K562 (cell line): ENCODE results near the gene SDF4. TPM values are rescaled to one million over a fixed set of nuclear protein-coding genes. Genes with fewer than 3 reads are reported as not detected.
A peak's percentile ranks its signal among the peaks of the same experiment; 100 is the strongest.

Experiments used
- ATAC-seq: fragments of 200-7000 bp; cut with Tn5 transposase; 3 replicates; pipeline ENCODE4 v1.9.1; 2020; ENCODE audit warnings: moderate library complexity
- BruUV-seq: library from RNA; stranded (reverse); fragments of 400-500 nt; replicated peaks from 2 replicates; lab custom pipeline; 2021; lab: Mats Ljungman, UMichigan
- CTCF ChIA-PET: fragments of 300-600 bp; formaldehyde crosslinking; extraction: SDS; loops from one replicate; lab custom pipeline; 2021; ENCODE audit warnings: low intra/inter-chr PET ratio; lab: Yijun Ruan, JAX
- POLR2A ChIA-PET: fragments of 300-600, 350-650 bp; sonication (Branson Sonifier 250); formaldehyde crosslinking; extraction: SDS; loops from one replicate; lab custom pipeline; 2021; ENCODE audit warnings: antibody characterized with exemption, inconsistent platforms; lab: Yijun Ruan, JAX
- DNase-seq, 4 experiments: peaks; one replicate each; pipeline versions ENCODE4 v3.0.0 to v3.0.0-alpha.2; 2011 to 2018; ENCODE audit warnings: low spot score in 3 of 4, mixed read lengths in 3 of 4; ENCODE audit errors: extremely low read depth in 1 of 4
- FAIRE-seq: peaks from 2 replicates; lab custom pipeline; 2011; peaks lifted over from hg19 to GRCh38; lab: Jason Lieb, UNC
- H2AFZ ChIP-seq: 2 replicates; pipeline ENCODE4 v1.6.0; 2011; ENCODE audit warnings: low read depth, low read length, control low read depth, inconsistent platforms
- H3K27ac ChIP-seq: fragments of 200-600 bp; 3 replicates; pipeline ENCODE4 v1.8.0; 2011; ENCODE audit warnings: low read depth, mild to moderate bottlenecking, control low read depth, inconsistent platforms, low read length, moderate library complexity, mixed read lengths; ENCODE audit errors: extremely low read depth
- H3K27me3 ChIP-seq, 2 experiments: fragments of 300-600 bp in 1 of 2; 2 replicates in 1 of 2; 3 replicates in 1 of 2; pipeline versions ENCODE4 v1.6.0 to v1.8.0; 2011; ENCODE audit warnings: inconsistent platforms in 2 of 2, low read length in 2 of 2, mild to moderate bottlenecking in 1 of 2, mixed read lengths in 1 of 2, moderate library complexity in 1 of 2; ENCODE audit not compliant: control insufficient read depth in 2 of 2, insufficient read depth in 2 of 2
- H3K36me3 ChIP-seq: fragments of 300-600 bp; 3 replicates; pipeline ENCODE4 v1.8.0; 2011; ENCODE audit warnings: mild to moderate bottlenecking, low read length, inconsistent platforms; ENCODE audit not compliant: control insufficient read depth, insufficient read depth
- H3K4me1 ChIP-seq, 2 experiments: fragments of 200-600 bp in 1 of 2; replicated peaks in 1 of 2; 2 replicates in 1 of 2; 3 replicates in 1 of 2; pipeline versions ENCODE4 v1.5.1 to v1.8.0; 2011; ENCODE audit warnings: inconsistent platforms in 2 of 2, low read length in 2 of 2, mild to moderate bottlenecking in 1 of 2, mixed read lengths in 1 of 2, moderate library complexity in 1 of 2; ENCODE audit not compliant: control insufficient read depth in 2 of 2, insufficient read depth in 2 of 2
- H3K4me2 ChIP-seq: 2 replicates; pipeline ENCODE4 v1.6.1; 2011; ENCODE audit warnings: low read length, control low read depth, inconsistent platforms, mixed read lengths; ENCODE audit not compliant: insufficient read depth
- H3K4me3 ChIP-seq: fragments of 200-600 bp; sonication (generic), shearing (Covaris generic); 2 replicates; pipeline ENCODE4 v1.5.1; 2016; ENCODE audit warnings: control low read depth, inconsistent platforms
- H3K79me2 ChIP-seq: fragments of 200-600 bp; 3 replicates; pipeline ENCODE4 v1.8.0; 2011; ENCODE audit warnings: low read length, inconsistent platforms; ENCODE audit not compliant: control insufficient read depth, insufficient read depth
- H3K9ac ChIP-seq, 2 experiments: 2 replicates each; pipeline versions ENCODE4 v1.6.0 to v1.6.1; 2011; ENCODE audit warnings: low read depth in 2 of 2, low read length in 2 of 2, control low read depth in 1 of 2, inconsistent platforms in 1 of 2, mild to moderate bottlenecking in 1 of 2, mixed read lengths in 1 of 2; ENCODE audit not compliant: insufficient read depth in 1 of 2
- H3K9me1 ChIP-seq: one replicate; pipeline ENCODE4 v1.6.0; 2011; ENCODE audit warnings: inconsistent platforms, mild to moderate bottlenecking, low read length, moderate library complexity; ENCODE audit not compliant: control insufficient read depth, insufficient read depth
- H3K9me3 ChIP-seq: replicated peaks from 2 replicates; pipeline ENCODE4 v1.5.1; 2011; ENCODE audit warnings: low read depth, low read length, inconsistent platforms; ENCODE audit not compliant: control insufficient read depth, insufficient read depth
- H4K20me1 ChIP-seq: replicated peaks from 2 replicates; pipeline ENCODE4 v1.6.1; 2011; ENCODE audit warnings: low read length, inconsistent platforms, mixed read lengths; ENCODE audit not compliant: control insufficient read depth, insufficient read depth
- CBFA2T2 ChIP-seq: fragments of 450-650 bp; conservative IDR thresholded peaks from 2 replicates; pipeline ENCODE4 v1.6.1; 2017; ENCODE audit warnings: mild to moderate bottlenecking
- CBFB ChIP-seq: sonication (generic); formaldehyde crosslinking; IDR thresholded peaks from 2 replicates; pipeline ENCODE4 v1.4.0; 2020; ENCODE audit warnings: mild to moderate bottlenecking, missing genetic modification reagents
- FOXP1 ChIP-seq: sonication (generic); formaldehyde crosslinking; IDR thresholded peaks from 2 replicates; pipeline ENCODE4 v1.8.0; 2022; ENCODE audit warnings: mild to moderate bottlenecking, missing genetic modification reagents
- L3MBTL2 ChIP-seq: fragments of 450-650 bp; IDR thresholded peaks from 2 replicates; pipeline ENCODE4 v1.6.1; 2016; ENCODE audit warnings: mild to moderate bottlenecking, moderate library complexity
- MTA3 ChIP-seq: fragments of 450-650 bp; formaldehyde crosslinking; IDR thresholded peaks from 2 replicates; pipeline ENCODE4 v1.6.1; 2017; ENCODE audit warnings: mild to moderate bottlenecking, borderline replicate concordance
- MYNN ChIP-seq, 2 experiments: sonication (generic); formaldehyde crosslinking in 1 of 2; IDR thresholded peaks; 2 replicates each; pipeline versions ENCODE4 v1.5.0 to v1.6.1; 2016 to 2020; ENCODE audit warnings: antibody characterized with exemption in 1 of 2, missing genetic modification reagents in 1 of 2
- SMARCB1 ChIP-seq: IDR thresholded peaks from 2 replicates; pipeline ENCODE4 v1.6.1; 2011; ENCODE audit warnings: improper control_type of control experiment, low read depth; ENCODE audit not compliant: insufficient read length
- STAT5B ChIP-seq: fragments of 250-450 bp; sonication (Bioruptor Pico); IDR thresholded peaks from 2 replicates; pipeline ENCODE4 v1.8.0; 2021; ENCODE audit warnings: mild to moderate bottlenecking, inconsistent platforms
- WGBS: fragments of 100-300 bp; shearing (Covaris generic); methylation state at CpG from one replicate; pipeline ENCODE4 v1.1.6; 2016; ENCODE audit warnings: low coverage, mixed read lengths; ENCODE audit not compliant: insufficient coverage; ENCODE audit errors: missing lambda C conversion rate; 5-methylcytosine and 5-hydroxymethylcytosine counted together
- in situ Hi-C: fragments of 300-500 bp; cut with MboI; formaldehyde crosslinking; loops from 4 replicates; pipeline ENCODE4 v1.15.0; 2018; ENCODE audit warnings: inconsistent platforms, mixed read lengths
- intact Hi-C: fragments of 100-400 bp; cut with micrococcal nuclease; formaldehyde crosslinking; loops from 2 replicates; pipeline ENCODE4 v1.14.2; 2022
- polyA plus RNA-seq, 8 experiments: library from polyadenylated mRNA; depleted of rRNA in 4 of 8; stranded (reverse) in 5 of 8; unstranded in 3 of 8; fragments of >200 nt; fragmentation: Nextera tagmentation in 2 of 8; fragmentation: Illumina TruSeq in 1 of 8; extraction: Ambion mirVana in 2 of 8; extraction: Trizol in 1 of 8; gene quantifications; 2 replicates each; pipeline versions ENCODE4 v1.2.1 to v1.2.3, GENCODE V29; 2011 to 2014; ENCODE audit warnings: inconsistent platforms in 1 of 8, missing spikeins in 1 of 8
- total RNA-seq, 7 experiments: library from RNA; depleted of rRNA in 6 of 7; stranded (reverse); fragments of >200 nt in 6 of 7; fragmentation: Illumina TruSeq in 2 of 7; extraction: Trizol in 2 of 7; gene quantifications; 2 replicates each; pipeline versions ENCODE4 v1.2.1 to v1.2.3, GENCODE V29; 2011 to 2021; ENCODE audit warnings: low replicate concordance in 1 of 7
- TF ChIP-seq, protein P1 (sequence below): IDR thresholded peaks from 2 replicates; pipeline ENCODE4 v1.6.1; 2012; ENCODE audit warnings: low read depth, low read length, improper control_type of control experiment, borderline replicate concordance
- TF ChIP-seq, protein P2 (sequence below), 2 experiments: fragments of 450-650 bp; formaldehyde crosslinking in 1 of 2; IDR thresholded peaks; 2 replicates each; pipeline versions ENCODE4 v1.4.0 to v1.6.1; 2014 to 2020; ENCODE audit warnings: mild to moderate bottlenecking in 2 of 2, borderline replicate concordance in 1 of 2, low read depth in 1 of 2

The SDF4 gene
- total and polyA plus RNA-seq, 9 of the 15 experiments (the other 6 are each of a cell fraction or from before 2014, with no cell fraction given) = 0.35 to 160 (median 65.2) TPM

DNA sequence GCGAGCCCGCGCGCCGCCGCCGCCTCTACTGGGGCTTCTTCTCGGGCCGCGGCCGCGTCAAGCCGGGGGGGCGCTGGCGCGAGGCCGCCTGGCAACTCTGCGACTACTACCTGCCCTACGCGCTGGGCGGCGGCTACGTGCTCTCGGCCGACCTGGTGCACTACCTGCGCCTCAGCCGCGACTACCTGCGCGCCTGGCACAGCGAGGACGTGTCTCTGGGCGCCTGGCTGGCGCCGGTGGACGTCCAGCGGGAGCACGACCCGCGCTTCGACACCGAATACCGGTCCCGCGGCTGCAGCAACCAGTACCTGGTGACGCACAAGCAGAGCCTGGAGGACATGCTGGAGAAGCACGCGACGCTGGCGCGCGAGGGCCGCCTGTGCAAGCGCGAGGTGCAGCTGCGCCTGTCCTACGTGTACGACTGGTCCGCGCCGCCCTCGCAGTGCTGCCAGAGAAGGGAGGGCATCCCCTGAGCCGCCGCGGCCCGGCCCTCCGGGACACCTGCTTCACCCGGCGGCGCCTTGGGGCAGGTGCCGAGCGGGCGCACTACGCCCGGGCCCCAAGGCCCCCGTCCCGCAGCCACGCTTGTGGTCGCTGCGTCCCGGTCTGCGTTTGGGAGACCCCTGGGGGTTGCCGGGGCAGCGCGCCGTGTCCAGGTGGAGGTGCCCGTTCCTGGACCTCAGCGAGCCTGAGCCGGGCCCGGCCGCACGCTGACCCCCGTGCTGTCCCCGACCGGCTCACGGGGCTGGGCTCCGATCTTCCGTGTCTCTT is 1.2 kb upstream of the SDF4 start:
- DNase-seq (peak in 1 of 4 experiments; percentile 53), ATAC-seq (no peak), FAIRE-seq (no peak)
- Histone ChIP-seq H3K27ac (peak overlapping the region; percentile 87), H3K9me3 (peaks cover 9% of the 10 kb centered on the region), H3K79me2 (peaks cover 66% of the 10 kb centered on the region), H3K4me1 (peaks cover 6 to 84% of the 10 kb centered on the region in 2 experiments; a peak in 4 of 5 replicates), H3K9me1 (no peaks in the 10 kb centered on the region), H2AFZ (no peak overlapping the region), H3K4me2 (peak overlapping the region; percentile 59), H3K9ac (peak overlapping the region in 1 of 2 experiments; percentile 92; a peak in 2 of 4 replicates), H3K27me3 (no peaks in the 10 kb centered on the region), H3K36me3 (peaks cover 37% of the 10 kb centered on the region; the same call in 2 of the 3 replicates), H4K20me1 (no peaks in the 10 kb centered on the region), H3K4me3 (no peak overlapping the region)
- BruUV-seq = no TSS peak
- CTCF ChIA-PET = no interaction called here
- intact Hi-C loops (loop anchor here (5.0 kb wide), 1 partner anchor 111 kb away; no protein-coding TSS in a partner anchor), in situ Hi-C loops (no loop called here)
- WGBS = 97% methylated on average over 68 of the region's 98 CpGs
- POLR2A ChIA-PET = interaction anchor here (1.1 kb wide), 1 partner anchor 115 kb away, joined by 3 read pairs; no protein-coding TSS in a partner anchor
- TF ChIP-seq FOXP1 (CRISPR knock-in tag) (no peak), MYNN (IDR thresholded peaks at IDR 0.05) (no peak), MYNN (CRISPR knock-in tag; IDR thresholded peaks at IDR 0.05) (no peak), CBFB (CRISPR knock-in tag) (no peak), STAT5B (no peak), MTA3 (0 out of 2 replicates have a peak, but pooled peaks have one; percentile 25), L3MBTL2 (no peak), SMARCB1 (no peak), CBFA2T2 (no peak)
- TF ChIP-seq, protein P1, sequence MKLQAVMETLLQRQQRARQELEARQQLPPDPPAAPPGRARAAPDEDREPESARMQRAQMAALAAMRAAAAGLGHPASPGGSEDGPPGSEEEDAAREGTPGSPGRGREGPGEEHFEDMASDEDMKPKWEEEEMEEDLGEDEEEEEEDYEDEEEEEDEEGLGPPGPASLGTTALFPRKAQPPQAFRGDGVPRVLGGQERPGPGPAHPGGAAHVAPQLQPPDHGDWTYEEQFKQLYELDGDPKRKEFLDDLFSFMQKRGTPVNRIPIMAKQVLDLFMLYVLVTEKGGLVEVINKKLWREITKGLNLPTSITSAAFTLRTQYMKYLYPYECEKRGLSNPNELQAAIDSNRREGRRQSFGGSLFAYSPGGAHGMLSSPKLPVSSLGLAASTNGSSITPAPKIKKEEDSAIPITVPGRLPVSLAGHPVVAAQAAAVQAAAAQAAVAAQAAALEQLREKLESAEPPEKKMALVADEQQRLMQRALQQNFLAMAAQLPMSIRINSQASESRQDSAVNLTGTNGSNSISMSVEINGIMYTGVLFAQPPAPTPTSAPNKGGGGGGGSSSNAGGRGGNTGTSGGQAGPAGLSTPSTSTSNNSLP = no peak
- TF ChIP-seq, protein P2, sequence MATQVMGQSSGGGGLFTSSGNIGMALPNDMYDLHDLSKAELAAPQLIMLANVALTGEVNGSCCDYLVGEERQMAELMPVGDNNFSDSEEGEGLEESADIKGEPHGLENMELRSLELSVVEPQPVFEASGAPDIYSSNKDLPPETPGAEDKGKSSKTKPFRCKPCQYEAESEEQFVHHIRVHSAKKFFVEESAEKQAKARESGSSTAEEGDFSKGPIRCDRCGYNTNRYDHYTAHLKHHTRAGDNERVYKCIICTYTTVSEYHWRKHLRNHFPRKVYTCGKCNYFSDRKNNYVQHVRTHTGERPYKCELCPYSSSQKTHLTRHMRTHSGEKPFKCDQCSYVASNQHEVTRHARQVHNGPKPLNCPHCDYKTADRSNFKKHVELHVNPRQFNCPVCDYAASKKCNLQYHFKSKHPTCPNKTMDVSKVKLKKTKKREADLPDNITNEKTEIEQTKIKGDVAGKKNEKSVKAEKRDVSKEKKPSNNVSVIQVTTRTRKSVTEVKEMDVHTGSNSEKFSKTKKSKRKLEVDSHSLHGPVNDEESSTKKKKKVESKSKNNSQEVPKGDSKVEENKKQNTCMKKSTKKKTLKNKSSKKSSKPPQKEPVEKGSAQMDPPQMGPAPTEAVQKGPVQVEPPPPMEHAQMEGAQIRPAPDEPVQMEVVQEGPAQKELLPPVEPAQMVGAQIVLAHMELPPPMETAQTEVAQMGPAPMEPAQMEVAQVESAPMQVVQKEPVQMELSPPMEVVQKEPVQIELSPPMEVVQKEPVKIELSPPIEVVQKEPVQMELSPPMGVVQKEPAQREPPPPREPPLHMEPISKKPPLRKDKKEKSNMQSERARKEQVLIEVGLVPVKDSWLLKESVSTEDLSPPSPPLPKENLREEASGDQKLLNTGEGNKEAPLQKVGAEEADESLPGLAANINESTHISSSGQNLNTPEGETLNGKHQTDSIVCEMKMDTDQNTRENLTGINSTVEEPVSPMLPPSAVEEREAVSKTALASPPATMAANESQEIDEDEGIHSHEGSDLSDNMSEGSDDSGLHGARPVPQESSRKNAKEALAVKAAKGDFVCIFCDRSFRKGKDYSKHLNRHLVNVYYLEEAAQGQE (IDR thresholded peaks at IDR 0.05; ENCODE audit: borderline replicate concordance) = no peak
- TF ChIP-seq, protein P2 (CRISPR knock-in tag; IDR thresholded peaks at IDR 0.05; ENCODE audit: low read depth) = no peak
